ENCODE results near the gene ACSF2. TPM values are rescaled to one million over a fixed set of nuclear protein-coding genes. Genes with fewer than 3 reads are reported as not detected.
A peak's percentile ranks its signal among the peaks of the same experiment; 100 is the strongest.

Gene ACSF2
- total RNA-seq, 5 donors from 2014 or later (not counting 1 experiment from before 2014, with no cell fraction given), result 17.7 to 26.4 (median 21.3) TPM

DNA sequence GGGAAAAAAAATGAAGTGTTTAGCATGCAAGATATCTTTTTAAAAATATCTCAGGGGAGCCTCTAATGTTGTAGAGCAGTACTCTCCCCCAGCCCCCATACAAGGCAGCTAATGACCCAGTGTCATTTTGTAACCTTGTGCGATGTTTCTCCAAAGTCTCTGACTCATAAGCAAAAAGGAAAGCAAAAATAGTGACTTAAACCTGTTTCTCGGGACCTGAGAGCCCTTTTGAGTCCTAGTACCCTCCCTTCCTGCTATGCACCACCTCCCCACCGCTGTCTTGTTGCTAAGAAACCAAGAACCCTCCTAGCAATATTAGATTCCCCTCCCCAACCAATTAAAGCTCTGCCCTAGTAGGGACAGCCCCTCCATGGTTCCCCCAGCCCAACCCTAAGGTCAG lies 85.0 kb downstream of the ACSF2 start:
- no peaks in the 10 kb centered on the region for H3K9me3 Mint-ChIP-seq
- H3K9me3 ChIP-seq, result no peaks in the 10 kb centered on the region
- H3K36me3 Mint-ChIP-seq, result no peaks in the 10 kb centered on the region
- no peaks in the 10 kb centered on the region for H3K27me3 Mint-ChIP-seq
- peaks cover 5 to 23% of the 10 kb centered on the region in 2 experiments for H3K4me1 ChIP-seq (ENCODE audit: control insufficient read depth in 1 of 2, extremely low read depth in 1 of 2, insufficient read depth in 2 of 2, low read length in 2 of 2)
- H3K4me3 Mint-ChIP-seq, result peak overlapping the region; percentile 13 to 50 (median 45)
- ChIA-PET CTCF (interaction anchor here in 1 of 2 donors (0.6 kb wide), 1 partner anchor 396 kb away, joined by 7 read pairs; no protein-coding TSS in a partner anchor), POLR2A (interaction anchor here in 1 of 2 donors (0.6 kb wide), 1 partner anchor 326 kb away, joined by 6 read pairs; no protein-coding TSS in a partner anchor)
- no peak overlapping the region for H3K27ac ChIP-seq (ENCODE audit: low read length)
- ATAC-seq (replicated peaks in 1 of 4), result peak; percentile 14 to 38 (median 23)
- H3K4me3 ChIP-seq (ENCODE audit: control insufficient read depth in 1 of 2, extremely low read depth in 1 of 2, low read length in 1 of 2), result no peak overlapping the region
- peak overlapping the region; percentile 50 to 77 for H3K27ac Mint-ChIP-seq
- WGBS (ENCODE audit: insufficient coverage), result 20% methylated on average over 3 of the region's 3 CpGs
- peaks cover 20 to 40% (median 22%) of the 10 kb centered on the region in 3 donors for H3K4me1 Mint-ChIP-seq
- H3K36me3 ChIP-seq (ENCODE audit: control insufficient read depth in 2 of 2, extremely low read depth in 1 of 2, insufficient read depth in 1 of 2, low read length in 1 of 2), result no peaks in the 10 kb centered on the region
- peak in 12 of 35 experiments; percentile 4 to 55 (median 26) for DNase-seq
- H3K27me3 ChIP-seq (replicated peaks in 1 of 2; ENCODE audit: control insufficient read depth in 2 of 2, extremely low read depth in 1 of 2, insufficient read depth in 2 of 2, low read length in 1 of 2), result peaks cover 0 to 12% of the 10 kb centered on the region in 2 experiments

DNA sequence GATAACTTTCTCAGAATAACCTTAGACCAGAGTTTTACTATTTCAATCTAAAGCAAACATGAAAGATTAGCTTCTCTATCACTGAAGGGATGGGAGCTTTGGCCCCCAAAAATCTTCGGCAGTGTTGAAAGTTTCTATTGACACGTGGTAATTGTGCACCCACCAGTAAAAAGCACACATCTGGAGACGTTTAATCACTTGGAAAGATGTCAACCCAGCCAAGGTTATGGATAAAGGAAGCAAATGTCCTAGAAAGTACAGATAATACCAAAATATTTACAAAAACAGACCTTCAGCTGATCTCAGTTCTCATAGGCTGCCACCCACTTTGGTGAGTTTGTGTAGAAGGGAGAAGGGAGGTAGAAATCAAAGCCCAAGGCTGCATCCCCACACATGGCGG lies 87.5 kb downstream of the ACSF2 start:
- Mint-ChIP-seq H3K4me3 (no peak overlapping the region), H3K36me3 (no peaks in the 10 kb centered on the region), H3K4me1 (peaks cover 19 to 45% (median 24%) of the 10 kb centered on the region in 3 donors), H3K27ac (no peak overlapping the region), H3K9me3 (no peaks in the 10 kb centered on the region), H3K27me3 (no peaks in the 10 kb centered on the region)
- Histone ChIP-seq H3K27ac (ENCODE audit: low read length) (no peak overlapping the region), H3K9me3 (no peaks in the 10 kb centered on the region), H3K4me3 (ENCODE audit: control insufficient read depth in 1 of 2, extremely low read depth in 1 of 2, low read length in 1 of 2) (no peak overlapping the region), H3K27me3 (replicated peaks in 1 of 2; ENCODE audit: control insufficient read depth in 2 of 2, extremely low read depth in 1 of 2, insufficient read depth in 2 of 2, low read length in 1 of 2) (peaks cover 0 to 11% of the 10 kb centered on the region in 2 experiments), H3K4me1 (ENCODE audit: control insufficient read depth in 1 of 2, extremely low read depth in 1 of 2, insufficient read depth in 2 of 2, low read length in 2 of 2) (peaks cover 5 to 18% of the 10 kb centered on the region in 2 experiments), H3K36me3 (ENCODE audit: control insufficient read depth in 2 of 2, extremely low read depth in 1 of 2, insufficient read depth in 1 of 2, low read length in 1 of 2) (no peaks in the 10 kb centered on the region)
- POLR2A ChIA-PET, result no interaction called here
- CTCF ChIA-PET, result interaction anchor here in 1 of 2 donors (0.6 to 0.7 kb wide), 2 partner anchors 27 to 385 kb away, joined by 3 to 5 read pairs; no protein-coding TSS in a partner anchor
- WGBS (ENCODE audit: insufficient coverage), result no CpG with 5 or more reads among the region's 4 CpGs
- DNase-seq (no peak), ATAC-seq (replicated peaks in 1 of 4) (no peak)

DNA sequence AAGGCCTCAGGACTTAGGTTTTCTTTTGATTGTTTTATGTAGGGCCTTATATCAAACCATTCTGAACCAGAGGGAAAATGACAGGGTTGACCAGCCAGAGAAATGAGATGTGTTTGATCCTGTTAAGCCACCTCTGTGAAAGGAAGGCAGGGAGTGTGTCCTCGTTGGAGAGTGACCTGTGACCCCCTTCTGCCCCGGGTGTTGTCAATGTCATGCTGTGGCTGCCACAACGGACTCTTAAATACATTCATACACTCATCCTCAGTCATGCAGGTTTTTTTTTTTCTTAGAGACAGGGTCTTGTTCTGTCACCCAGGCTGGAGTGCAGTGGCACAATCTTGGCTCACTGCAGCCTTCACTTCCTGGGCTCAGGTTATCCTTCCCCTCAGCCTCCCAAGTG lies 88.4 kb downstream of the ACSF2 start:
- no peak overlapping the region for H3K27ac ChIP-seq (ENCODE audit: low read length)
- CTCF ChIA-PET, result no interaction called here
- no peaks in the 10 kb centered on the region for H3K9me3 ChIP-seq
- H3K36me3 ChIP-seq (ENCODE audit: control insufficient read depth in 2 of 2, extremely low read depth in 1 of 2, insufficient read depth in 1 of 2, low read length in 1 of 2), result no peaks in the 10 kb centered on the region
- Mint-ChIP-seq H3K9me3 (no peaks in the 10 kb centered on the region), H3K27ac (no peak overlapping the region), H3K4me3 (no peak overlapping the region), H3K36me3 (no peaks in the 10 kb centered on the region), H3K4me1 (peaks cover 14 to 37% (median 18%) of the 10 kb centered on the region in 3 donors), H3K27me3 (no peaks in the 10 kb centered on the region)
- ATAC-seq (replicated peaks in 1 of 4), result no peak
- 100% methylated on average over 1 of the region's 3 CpGs for WGBS (ENCODE audit: insufficient coverage)
- no peak for DNase-seq
- POLR2A ChIA-PET, result no interaction called here
- no peak overlapping the region for H3K4me3 ChIP-seq (ENCODE audit: control insufficient read depth in 1 of 2, extremely low read depth in 1 of 2, low read length in 1 of 2)
- peaks cover 0 to 5% of the 10 kb centered on the region in 2 experiments for H3K27me3 ChIP-seq (replicated peaks in 1 of 2; ENCODE audit: control insufficient read depth in 2 of 2, extremely low read depth in 1 of 2, insufficient read depth in 2 of 2, low read length in 1 of 2)
- H3K4me1 ChIP-seq (ENCODE audit: control insufficient read depth in 1 of 2, extremely low read depth in 1 of 2, insufficient read depth in 2 of 2, low read length in 2 of 2), result peaks cover 2 to 11% of the 10 kb centered on the region in 2 experiments

DNA sequence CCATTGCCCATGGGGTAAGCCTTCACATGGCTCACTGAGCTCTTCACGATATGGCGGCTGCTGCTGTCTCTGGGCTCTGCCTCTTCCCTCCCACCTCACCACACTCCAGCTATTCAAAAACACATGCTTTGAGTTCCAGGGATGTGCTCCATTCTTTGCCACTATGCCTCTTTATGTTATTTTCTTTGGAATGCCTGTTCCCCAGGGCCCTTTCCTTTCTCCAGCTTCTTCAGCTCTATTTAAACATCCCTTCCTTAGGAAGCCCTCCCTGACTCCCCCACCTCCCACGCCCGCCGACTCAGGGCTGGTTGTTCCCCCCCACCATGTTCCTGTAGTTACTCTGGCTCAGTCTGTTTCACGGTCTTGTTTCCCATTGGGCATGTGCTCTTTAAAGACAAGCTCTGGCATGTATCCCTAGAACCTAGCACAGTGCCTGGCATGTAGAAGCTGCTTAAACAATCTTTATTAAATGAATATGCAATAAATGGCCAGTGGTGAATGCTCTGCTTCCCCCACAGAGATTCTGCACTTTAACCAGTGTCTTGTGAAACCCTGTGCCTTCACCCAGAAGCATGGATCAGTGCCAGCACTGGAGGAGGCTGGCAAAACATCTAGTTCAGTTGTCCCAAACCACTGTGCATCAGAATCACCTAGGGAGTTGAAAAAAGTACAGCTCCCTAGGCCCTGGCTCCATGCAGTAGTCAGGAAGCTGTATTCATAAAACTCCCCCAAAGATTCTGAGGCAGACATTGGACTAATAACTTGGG lies 89.1 kb downstream of the ACSF2 start:
- Mint-ChIP-seq H3K27me3 (no peaks in the 10 kb centered on the region), H3K4me3 (no peak overlapping the region), H3K36me3 (no peaks in the 10 kb centered on the region), H3K27ac (no peak overlapping the region), H3K9me3 (no peaks in the 10 kb centered on the region), H3K4me1 (peaks cover 14 to 30% (median 18%) of the 10 kb centered on the region in 3 donors)
- CTCF ChIA-PET, result interaction anchor here in 1 of 2 donors (1.2 kb wide), 1 partner anchor 11 kb away, joined by 7 read pairs; no protein-coding TSS in a partner anchor
- Histone ChIP-seq H3K27me3 (replicated peaks in 1 of 2; ENCODE audit: control insufficient read depth in 2 of 2, extremely low read depth in 1 of 2, insufficient read depth in 2 of 2, low read length in 1 of 2) (peaks cover 0 to 5% of the 10 kb centered on the region in 2 experiments), H3K9me3 (no peaks in the 10 kb centered on the region), H3K27ac (ENCODE audit: low read length) (no peak overlapping the region), H3K4me3 (ENCODE audit: control insufficient read depth in 1 of 2, extremely low read depth in 1 of 2, low read length in 1 of 2) (no peak overlapping the region), H3K36me3 (ENCODE audit: control insufficient read depth in 2 of 2, extremely low read depth in 1 of 2, insufficient read depth in 1 of 2, low read length in 1 of 2) (no peaks in the 10 kb centered on the region), H3K4me1 (ENCODE audit: control insufficient read depth in 1 of 2, extremely low read depth in 1 of 2, insufficient read depth in 2 of 2, low read length in 2 of 2) (peaks cover 2 to 11% of the 10 kb centered on the region in 2 experiments)
- 92% methylated on average over 5 of the region's 6 CpGs for WGBS (ENCODE audit: insufficient coverage)
- DNase-seq, result no peak
- POLR2A ChIA-PET, result no interaction called here
- no peak for ATAC-seq (replicated peaks in 1 of 4)

DNA sequence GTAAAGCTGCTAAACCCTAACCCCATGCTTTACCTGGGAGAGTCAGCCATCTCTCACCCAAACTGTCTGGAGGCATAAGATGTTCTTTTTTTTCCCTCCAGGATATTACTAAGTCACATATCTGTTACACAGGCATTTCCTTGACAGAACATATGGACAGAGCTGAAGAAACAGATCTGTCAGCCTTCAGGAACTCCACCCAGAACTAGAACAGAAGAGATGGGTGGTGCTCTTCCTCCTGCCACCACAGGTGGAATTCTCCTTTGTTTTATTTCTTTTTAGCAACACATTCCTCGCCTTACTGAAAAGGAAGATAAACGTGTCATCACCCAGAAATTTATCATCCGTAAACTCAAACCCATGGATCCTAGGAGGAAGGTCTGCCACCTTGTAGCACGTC lies 91.0 kb downstream of the ACSF2 start:
- H3K36me3 ChIP-seq (ENCODE audit: control insufficient read depth in 2 of 2, extremely low read depth in 1 of 2, insufficient read depth in 1 of 2, low read length in 1 of 2), result no peaks in the 10 kb centered on the region
- DNase-seq (no peak), ATAC-seq (replicated peaks in 1 of 4) (no peak)
- no peaks in the 10 kb centered on the region for H3K9me3 Mint-ChIP-seq
- no peak overlapping the region for H3K27ac ChIP-seq (ENCODE audit: low read length)
- H3K27me3 ChIP-seq (replicated peaks in 1 of 2; ENCODE audit: control insufficient read depth in 2 of 2, extremely low read depth in 1 of 2, insufficient read depth in 2 of 2, low read length in 1 of 2), result peaks cover 0 to 5% of the 10 kb centered on the region in 2 experiments
- ChIA-PET CTCF (no interaction called here), POLR2A (no interaction called here)
- peaks cover 5 to 14% (median 9%) of the 10 kb centered on the region in 3 donors for H3K4me1 Mint-ChIP-seq
- H3K4me1 ChIP-seq (ENCODE audit: control insufficient read depth in 1 of 2, extremely low read depth in 1 of 2, insufficient read depth in 2 of 2, low read length in 2 of 2), result peaks cover 0 to 4% of the 10 kb centered on the region in 2 experiments
- no peaks in the 10 kb centered on the region for H3K9me3 ChIP-seq
- no peak overlapping the region for H3K27ac Mint-ChIP-seq
- WGBS (ENCODE audit: insufficient coverage), result 90% methylated on average over 2 of the region's 4 CpGs
- H3K4me3 Mint-ChIP-seq, result peak overlapping the region in 1 of 3 donors; percentile 35
- no peaks in the 10 kb centered on the region for H3K36me3 Mint-ChIP-seq
- no peak overlapping the region for H3K4me3 ChIP-seq (ENCODE audit: control insufficient read depth in 1 of 2, extremely low read depth in 1 of 2, low read length in 1 of 2)
- H3K27me3 Mint-ChIP-seq, result no peaks in the 10 kb centered on the region

DNA sequence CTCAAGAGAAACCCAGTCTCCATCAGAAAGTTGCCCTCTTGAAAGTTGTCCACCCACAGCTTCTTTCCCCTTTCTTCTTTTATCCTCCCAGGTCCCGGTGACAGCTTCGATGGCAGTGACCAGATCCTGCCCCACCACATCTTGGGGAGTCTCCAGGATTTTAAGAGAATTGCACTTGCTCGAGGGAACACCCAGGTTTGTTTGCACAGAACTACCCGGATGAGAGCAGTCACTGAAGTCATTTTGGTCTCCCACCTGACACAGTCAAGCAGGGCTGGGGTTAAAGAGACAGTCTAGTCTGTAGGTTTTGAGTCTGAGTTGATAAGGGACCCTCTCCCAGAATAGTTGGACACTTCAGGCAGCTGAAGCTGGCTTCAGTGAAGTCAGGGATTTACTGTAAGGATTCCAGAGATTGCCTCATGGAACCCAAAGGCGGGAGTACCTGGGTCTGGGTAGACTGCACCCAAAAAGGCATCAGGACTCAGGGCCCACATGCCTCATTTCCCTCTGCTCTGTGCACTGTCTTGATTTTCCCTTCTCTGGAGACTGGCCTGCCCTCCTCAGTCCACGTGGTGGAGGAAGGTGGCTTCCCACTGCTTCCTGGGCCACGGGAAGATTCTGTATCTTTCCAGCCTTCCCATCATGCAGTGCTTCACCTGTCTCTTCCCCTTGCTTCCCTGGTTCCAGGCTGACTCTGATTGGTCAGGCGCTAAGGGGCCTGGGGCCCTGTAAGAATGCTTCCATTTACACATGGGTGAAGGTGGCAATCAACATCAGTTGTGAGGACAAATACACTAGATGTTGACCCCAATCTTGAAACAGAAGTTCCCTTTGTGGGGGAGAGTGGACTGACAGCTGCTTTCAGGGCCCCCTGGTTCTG lies 91.7 kb downstream of the ACSF2 start:
- ATAC-seq (replicated peaks in 1 of 4), result no peak
- POLR2A ChIA-PET, result no interaction called here
- H3K4me1 Mint-ChIP-seq, result peaks cover 5 to 11% (median 9%) of the 10 kb centered on the region in 3 donors
- Histone ChIP-seq H3K27ac (ENCODE audit: low read length) (no peak overlapping the region), H3K36me3 (ENCODE audit: control insufficient read depth in 2 of 2, extremely low read depth in 1 of 2, insufficient read depth in 1 of 2, low read length in 1 of 2) (no peaks in the 10 kb centered on the region), H3K27me3 (replicated peaks in 1 of 2; ENCODE audit: control insufficient read depth in 2 of 2, extremely low read depth in 1 of 2, insufficient read depth in 2 of 2, low read length in 1 of 2) (peaks cover 0 to 6% of the 10 kb centered on the region in 2 experiments), H3K4me1 (ENCODE audit: control insufficient read depth in 1 of 2, extremely low read depth in 1 of 2, insufficient read depth in 2 of 2, low read length in 2 of 2) (peaks cover 0 to 4% of the 10 kb centered on the region in 2 experiments), H3K4me3 (ENCODE audit: control insufficient read depth in 1 of 2, extremely low read depth in 1 of 2, low read length in 1 of 2) (no peak overlapping the region), H3K9me3 (no peaks in the 10 kb centered on the region)
- no peaks in the 10 kb centered on the region for H3K27me3 Mint-ChIP-seq
- H3K4me3 Mint-ChIP-seq, result peak overlapping the region in 1 of 3 donors; percentile 35
- 83% methylated on average over 3 of the region's 8 CpGs for WGBS (ENCODE audit: insufficient coverage)
- no peak for DNase-seq
- CTCF ChIA-PET, result no interaction called here
- no peaks in the 10 kb centered on the region for H3K36me3 Mint-ChIP-seq
- H3K27ac Mint-ChIP-seq, result no peak overlapping the region
- H3K9me3 Mint-ChIP-seq, result no peaks in the 10 kb centered on the region

Measured in T-cell (primary cell).